Keratinocyte (primary cell): ENCODE data around the gene TUBA1B. TPM values are rescaled to one million over a fixed set of nuclear protein-coding genes. Genes with fewer than 3 reads are reported as not detected.

Experiments
- DNase-seq: peaks from one replicate; pipeline ENCODE4 v3.0.0-alpha.2; 2011; ENCODE audit warnings: low read depth, missing footprints, low spot score
- FAIRE-seq: peaks from 2 replicates; lab custom pipeline; 2011; peaks lifted over from hg19 to GRCh38; lab: Jason Lieb, UNC
- H2AFZ ChIP-seq: 2 replicates; pipeline ENCODE4 v1.6.0; 2012; ENCODE audit warnings: low read length, control low read depth, inconsistent platforms; ENCODE audit not compliant: control insufficient read depth
- H3K27ac ChIP-seq: 2 replicates; pipeline ENCODE4 v1.5.1; 2011; ENCODE audit warnings: low read length; ENCODE audit not compliant: control insufficient read depth, insufficient read depth
- H3K27me3 ChIP-seq: 3 replicates; pipeline ENCODE4 v1.6.0; 2011; ENCODE audit warnings: low read length; ENCODE audit not compliant: control insufficient read depth, insufficient read depth; ENCODE audit errors: extremely low read depth
- H3K36me3 ChIP-seq, 2 experiments: 2 replicates in 1 of 2; 3 replicates in 1 of 2; pipeline ENCODE4 v1.5.1; 2011; ENCODE audit warnings: low read length in 2 of 2, mild to moderate bottlenecking in 1 of 2; ENCODE audit not compliant: control insufficient read depth in 2 of 2, insufficient read depth in 2 of 2; ENCODE audit errors: extremely low read depth in 1 of 2
- H3K4me1 ChIP-seq: 3 replicates; pipeline ENCODE4 v1.5.1; 2011; ENCODE audit warnings: low read length; ENCODE audit not compliant: control insufficient read depth, insufficient read depth; ENCODE audit errors: extremely low read depth
- H3K4me2 ChIP-seq: 3 replicates; pipeline ENCODE4 v1.6.0; 2011; ENCODE audit warnings: low read depth, low read length; ENCODE audit not compliant: control insufficient read depth, insufficient read depth; ENCODE audit errors: extremely low read depth
- H3K4me3 ChIP-seq, 3 experiments: fragments of 200-600 bp in 1 of 3; sonication (generic) in 1 of 3; 2 replicates in 2 of 3; 3 replicates in 1 of 3; pipeline ENCODE4 v1.5.1; 2011 to 2016; ENCODE audit warnings: low read length in 3 of 3, mild to moderate bottlenecking in 3 of 3, control low read depth in 2 of 3, inconsistent platforms in 1 of 3, low read depth in 1 of 3, mixed read lengths in 1 of 3, mixed run types in 1 of 3, moderate library complexity in 1 of 3; ENCODE audit not compliant: control insufficient read depth in 2 of 3, insufficient read depth in 2 of 3; ENCODE audit errors: extremely low read depth in 1 of 3
- H3K79me2 ChIP-seq: 2 replicates; pipeline ENCODE4 v1.6.0; 2012; ENCODE audit warnings: low read length; ENCODE audit not compliant: control insufficient read depth, insufficient read depth
- H3K9ac ChIP-seq: 3 replicates; pipeline ENCODE4 v1.6.0; 2011; ENCODE audit warnings: low read length; ENCODE audit not compliant: control insufficient read depth, insufficient read depth; ENCODE audit errors: extremely low read depth
- H3K9me1 ChIP-seq: 3 replicates; pipeline ENCODE4 v1.6.0; 2011; ENCODE audit warnings: low read length; ENCODE audit not compliant: control insufficient read depth, insufficient read depth; ENCODE audit errors: extremely low read depth
- H3K9me3 ChIP-seq: 2 replicates; pipeline ENCODE4 v1.5.1; 2012; ENCODE audit warnings: low read depth, low read length; ENCODE audit not compliant: control insufficient read depth
- H4K20me1 ChIP-seq: 3 replicates; pipeline ENCODE4 v1.6.0; 2011; ENCODE audit warnings: low read length; ENCODE audit not compliant: control insufficient read depth, insufficient read depth; ENCODE audit errors: extremely low read depth
- EZH2 ChIP-seq: IDR thresholded peaks from one replicate; pipeline ENCODE4 v1.6.1; 2012; ENCODE audit warnings: inconsistent platforms, mild to moderate bottlenecking, low read length, moderate library complexity
- dilution Hi-C: fragments of 300-500 bp; cut with MboI; formaldehyde crosslinking; loops from one replicate; pipeline ENCODE4 v1.7.0; 2020; ENCODE audit warnings: low sequenced_read_pairs; ENCODE audit not compliant: extremely low pct_ligation_motif_present
- polyA plus RNA-seq, 5 experiments: library from polyadenylated mRNA; depleted of rRNA in 3 of 5; stranded (reverse) in 3 of 5; stranded (forward) in 1 of 5; unstranded in 1 of 5; fragments of >200 nt; gene quantifications; 1 replicate in 1 of 5; 2 replicates in 3 of 5; 3 replicates in 1 of 5; pipeline versions ENCODE4 v1.2.1 to v1.2.3, GENCODE V29; 2011 to 2012; ENCODE audit warnings: missing spikeins in 2 of 5, low read depth in 1 of 5, low replicate concordance in 1 of 5
- TF ChIP-seq, protein P1 (sequence below), 3 experiments: IDR thresholded peaks in 1 of 3; conservative IDR thresholded peaks in 1 of 3; optimal IDR thresholded peaks in 1 of 3; 2 replicates in 2 of 3; 3 replicates in 1 of 3; pipeline versions ENCODE3 to v1.5.1; 2011; ENCODE audit warnings: low read length in 3 of 3, mild to moderate bottlenecking in 3 of 3, moderate library complexity in 2 of 3, control low read depth in 1 of 3, inconsistent platforms in 1 of 3; ENCODE audit not compliant: insufficient read depth in 2 of 3; ENCODE audit errors: extremely low read depth in 1 of 3

Gene TUBA1B
- polyA plus RNA-seq, 1 donor (not counting 4 experiments of a cell fraction or from before 2014, with no cell fraction given), result 2,055 TPM

DNA sequence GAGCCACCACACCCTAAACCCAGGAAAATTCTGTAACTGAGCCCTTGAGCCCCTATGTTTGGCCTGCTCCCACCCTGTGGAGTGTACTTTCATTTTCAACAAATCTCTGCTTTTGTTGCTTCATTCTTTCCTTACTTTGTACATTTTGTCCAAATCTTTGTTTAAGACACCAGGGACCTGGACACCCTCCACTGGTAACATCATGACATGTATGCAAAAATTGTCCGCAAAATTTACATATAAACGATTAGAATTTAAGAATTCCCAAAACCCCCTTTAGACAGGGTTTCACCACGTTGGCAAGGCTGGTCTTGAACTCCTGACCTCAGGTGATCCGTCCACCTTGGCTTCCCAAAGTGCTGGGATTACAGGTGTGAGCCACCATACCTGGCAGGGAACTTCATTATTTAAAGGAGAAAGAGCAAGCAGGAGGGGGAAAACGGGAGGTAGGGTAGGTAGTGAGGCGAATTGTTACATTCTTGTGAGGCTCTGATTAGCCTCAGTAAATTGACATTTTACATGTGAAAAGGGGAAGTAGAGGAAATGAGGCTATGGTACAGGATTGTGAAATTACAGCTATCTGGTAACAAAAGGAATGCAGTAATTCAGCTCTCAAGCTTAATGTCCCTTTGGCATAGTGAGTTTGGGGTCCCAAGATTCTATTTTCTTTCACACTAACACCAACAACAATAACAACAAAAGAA, 30.0 kb upstream of the TUBA1B start:
- H2AFZ ChIP-seq, result no peak overlapping the region
- DNase-seq (no peak), FAIRE-seq (no peak)
- no peak overlapping the region for H3K4me2 ChIP-seq
- no peak overlapping the region for H3K27ac ChIP-seq
- H3K4me1 ChIP-seq, result no peaks in the 10 kb centered on the region
- no peak overlapping the region for H3K9ac ChIP-seq
- dilution Hi-C loops, result no loop called here
- H3K4me3 ChIP-seq, result no peak overlapping the region
- H3K27me3 ChIP-seq, result no peaks in the 10 kb centered on the region
- H3K79me2 ChIP-seq, result no peaks in the 10 kb centered on the region
- no peak for TF ChIP-seq EZH2
- TF ChIP-seq, protein P1, sequence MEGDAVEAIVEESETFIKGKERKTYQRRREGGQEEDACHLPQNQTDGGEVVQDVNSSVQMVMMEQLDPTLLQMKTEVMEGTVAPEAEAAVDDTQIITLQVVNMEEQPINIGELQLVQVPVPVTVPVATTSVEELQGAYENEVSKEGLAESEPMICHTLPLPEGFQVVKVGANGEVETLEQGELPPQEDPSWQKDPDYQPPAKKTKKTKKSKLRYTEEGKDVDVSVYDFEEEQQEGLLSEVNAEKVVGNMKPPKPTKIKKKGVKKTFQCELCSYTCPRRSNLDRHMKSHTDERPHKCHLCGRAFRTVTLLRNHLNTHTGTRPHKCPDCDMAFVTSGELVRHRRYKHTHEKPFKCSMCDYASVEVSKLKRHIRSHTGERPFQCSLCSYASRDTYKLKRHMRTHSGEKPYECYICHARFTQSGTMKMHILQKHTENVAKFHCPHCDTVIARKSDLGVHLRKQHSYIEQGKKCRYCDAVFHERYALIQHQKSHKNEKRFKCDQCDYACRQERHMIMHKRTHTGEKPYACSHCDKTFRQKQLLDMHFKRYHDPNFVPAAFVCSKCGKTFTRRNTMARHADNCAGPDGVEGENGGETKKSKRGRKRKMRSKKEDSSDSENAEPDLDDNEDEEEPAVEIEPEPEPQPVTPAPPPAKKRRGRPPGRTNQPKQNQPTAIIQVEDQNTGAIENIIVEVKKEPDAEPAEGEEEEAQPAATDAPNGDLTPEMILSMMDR (optimal IDR thresholded peaks at IDR 0.05 in 1 of 3, IDR thresholded peaks at IDR 0.05 in 1 of 3, conservative IDR thresholded peaks at IDR 0.05 in 1 of 3; ENCODE audit: extremely low read depth in 1 of 3, insufficient read depth in 2 of 3, low read length in 3 of 3), result no peak
- H3K36me3 ChIP-seq, result no peaks in the 10 kb centered on the region
- H3K9me1 ChIP-seq, result no peaks in the 10 kb centered on the region
- H4K20me1 ChIP-seq, result no peaks in the 10 kb centered on the region
- no peaks in the 10 kb centered on the region for H3K9me3 ChIP-seq

DNA sequence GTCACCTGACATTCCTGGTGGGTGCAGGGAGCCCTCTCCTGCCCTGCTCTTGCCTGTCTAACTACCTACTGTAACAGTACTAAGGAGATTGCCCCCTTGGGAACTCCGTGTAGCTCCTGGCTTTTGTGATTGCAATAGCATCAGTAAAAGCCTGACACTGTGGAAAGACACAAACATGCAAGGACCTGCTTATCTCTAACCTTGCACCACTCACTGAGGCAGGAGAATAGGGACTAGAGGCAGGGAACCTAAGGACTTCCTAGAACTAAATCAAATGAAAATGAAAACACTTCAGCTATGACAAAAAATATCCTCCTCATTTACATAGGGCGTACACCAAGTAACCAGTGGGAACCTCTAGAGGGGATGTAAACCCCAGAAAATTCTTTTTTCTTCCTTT, 29.2 kb upstream of the TUBA1B start:
- Histone ChIP-seq H3K79me2 (no peaks in the 10 kb centered on the region), H3K4me3 (no peak overlapping the region), H3K9me1 (no peaks in the 10 kb centered on the region), H3K36me3 (no peaks in the 10 kb centered on the region), H3K4me1 (no peaks in the 10 kb centered on the region), H3K9me3 (no peaks in the 10 kb centered on the region), H3K9ac (no peak overlapping the region), H3K4me2 (no peak overlapping the region), H2AFZ (no peak overlapping the region), H4K20me1 (no peaks in the 10 kb centered on the region), H3K27ac (no peak overlapping the region), H3K27me3 (no peaks in the 10 kb centered on the region)
- dilution Hi-C loops, result no loop called here
- no peak for FAIRE-seq
- TF ChIP-seq EZH2, result no peak
- TF ChIP-seq, protein P1 (optimal IDR thresholded peaks at IDR 0.05 in 1 of 3, IDR thresholded peaks at IDR 0.05 in 1 of 3, conservative IDR thresholded peaks at IDR 0.05 in 1 of 3; ENCODE audit: extremely low read depth in 1 of 3, insufficient read depth in 2 of 3, low read length in 3 of 3), result no peak
- DNase-seq, result no peak
